NCI-H2029 treated with DMSO at 0.1 percent for 48 hours (cell line): ENCODE data around the gene AP3B1.

Source experiments
- DNase-seq: peaks from one replicate; lab custom pipeline; 2025; lab: John Stamatoyannopoulos, UW

The AP3B1 gene

GRCh38 chr5:78294248-78295034 lies at the start of gene AP3B1:
AP3B1 (minus strand) TSS chr5:78294698; CDS start chr5:78294579, 119 bp downstream.
- DNase-seq: peak; percentile 89

GRCh38 chr5:78341440-78341839 lies 46.9 kb upstream of the AP3B1 start:
- DNase-seq: no peak

- no peak for DNase-seq
Observed at GRCh38 chr5:78339617-78340436, 45.3 kb upstream of the AP3B1 start.

GRCh38 chr5:78336698-78337097 lies 42.2 kb upstream of the AP3B1 start:
- DNase-seq: no peak

- no peak for DNase-seq
Observed at GRCh38 chr5:78335976-78336375, 41.5 kb upstream of the AP3B1 start.

- no peak for DNase-seq
Observed at GRCh38 chr5:78334811-78335210, 40.3 kb upstream of the AP3B1 start.

- no peak for DNase-seq
Observed at GRCh38 chr5:78331523-78332080, 37.1 kb upstream of the AP3B1 start.

GRCh38 chr5:78328585-78329173 lies 34.2 kb upstream of the AP3B1 start:
- DNase-seq: no peak

GRCh38 chr5:78327761-78328510 lies 33.4 kb upstream of the AP3B1 start:
- DNase-seq: peak; percentile 2

- DNase-seq: no peak
Observed at GRCh38 chr5:78326930-78327329, 32.4 kb upstream of the AP3B1 start.

- DNase-seq: no peak
Observed at GRCh38 chr5:78323241-78323640, 28.7 kb upstream of the AP3B1 start.

- DNase-seq: peak; percentile 51
Observed at GRCh38 chr5:78320401-78320800, 25.9 kb upstream of the AP3B1 start.

GRCh38 chr5:78318337-78318736 lies 23.8 kb upstream of the AP3B1 start:
- DNase-seq: no peak

- no peak for DNase-seq
Observed at GRCh38 chr5:78317515-78317914, 23.0 kb upstream of the AP3B1 start.

GRCh38 chr5:78308703-78309102 lies 14.2 kb upstream of the AP3B1 start:
- no peak for DNase-seq

- DNase-seq: no peak
Observed at GRCh38 chr5:78300464-78301045, 6.1 kb upstream of the AP3B1 start.

- no peak for DNase-seq
Observed at GRCh38 chr5:78295035-78295961, 800 bp upstream of the AP3B1 start.

- no peak for DNase-seq
Observed at GRCh38 chr5:78293851-78294247, 649 bp downstream of the AP3B1 start.

- no peak for DNase-seq
Observed at GRCh38 chr5:78291687-78292086, 2.8 kb downstream of the AP3B1 start.

GRCh38 chr5:78289911-78290310 lies 4.6 kb downstream of the AP3B1 start:
- no peak for DNase-seq
